Smooth muscle cell (in vitro differentiated cells): ENCODE measurements around the gene PRXL2C. TPM values are rescaled to one million over a fixed set of nuclear protein-coding genes. Genes with fewer than 3 reads are reported as not detected.
"Not testable (repeated sequence)": the region's sequence is repeated elsewhere in the genome, so short reads cannot be mapped to it uniquely, and the experiment has no call there.

Experiments used
- DNase-seq: peaks from one replicate; lab custom pipeline; 2025; ENCODE audit not compliant: unreplicated experiment; lab: John Stamatoyannopoulos, UW
- H2AFZ ChIP-seq: fragments of 200-600 bp; sonication (generic); 2 replicates; pipeline ENCODE4 v1.6.0; 2016; ENCODE audit warnings: antibody characterized with exemption, low read depth, mild to moderate bottlenecking
- H3F3A ChIP-seq: fragments of 200-600 bp; sonication (generic); 2 replicates; pipeline ENCODE4 v1.6.0; 2017; ENCODE audit warnings: antibody characterized with exemption, low read depth
- H3K27ac ChIP-seq: fragments of 200-600 bp; sonication (generic); 2 replicates; pipeline ENCODE4 v1.5.1; 2016; ENCODE audit warnings: low read depth, mild to moderate bottlenecking
- H3K27me3 ChIP-seq: fragments of 200-600 bp; sonication (generic); 2 replicates; pipeline ENCODE4 v1.6.1; 2016; ENCODE audit warnings: low read depth, mild to moderate bottlenecking
- H3K36me3 ChIP-seq: fragments of 200-600 bp; sonication (generic); 2 replicates; pipeline ENCODE4 v1.5.1; 2016; ENCODE audit warnings: low read depth
- H3K4me1 ChIP-seq: fragments of 200-600 bp; sonication (generic); 2 replicates; pipeline ENCODE4 v1.5.1; 2016; ENCODE audit warnings: low read depth
- H3K4me2 ChIP-seq: fragments of 200-600 bp; sonication (generic); 2 replicates; pipeline ENCODE4 v1.6.0; 2016; ENCODE audit warnings: mild to moderate bottlenecking
- H3K4me3 ChIP-seq: fragments of 200-600 bp; sonication (generic); 2 replicates; pipeline ENCODE4 v1.5.1; 2016; ENCODE audit warnings: mild to moderate bottlenecking
- H3K79me2 ChIP-seq: fragments of 200-600 bp; sonication (generic); 2 replicates; pipeline ENCODE4 v1.6.0; 2016; ENCODE audit warnings: low read depth, mild to moderate bottlenecking
- H3K9ac ChIP-seq: fragments of 200-600 bp; sonication (generic); 2 replicates; pipeline ENCODE4 v1.6.0; 2016; ENCODE audit warnings: low read depth
- H3K9me3 ChIP-seq: fragments of 200-600 bp; sonication (generic); replicated peaks from 2 replicates; pipeline ENCODE4 v1.5.1; 2016; ENCODE audit warnings: low read depth
- H4K20me1 ChIP-seq: fragments of 200-600 bp; sonication (generic); 2 replicates; pipeline ENCODE4 v1.6.0; 2016; ENCODE audit warnings: low read depth
- CTCF ChIP-seq: fragments of 200-600 bp; sonication (generic); IDR thresholded peaks from 2 replicates; pipeline ENCODE4 v1.5.1; 2017; ENCODE audit warnings: borderline replicate concordance, mild to moderate bottlenecking, antibody characterized with exemption; ENCODE audit not compliant: insufficient read depth, poor library complexity, severe bottlenecking
- WGBS: methylation state at CpG from one replicate; pipeline ENCODE4 v1.1.7; 2016; ENCODE audit warnings: low lambda C conversion rate; 5-methylcytosine and 5-hydroxymethylcytosine counted together
- polyA plus RNA-seq: library from polyadenylated mRNA; unstranded; fragments of >200 nt; fragmentation: Nextera tagmentation; extraction: Ambion mirVana; gene quantifications from 2 replicates; pipeline ENCODE4 v1.2.1, GENCODE V29; 2016
- total RNA-seq: library from RNA; depleted of rRNA; stranded (reverse); fragments of >200 nt; gene quantifications from 2 replicates; pipeline ENCODE4 v1.2.3, GENCODE V29; 2014

The PRXL2C gene
- total and polyA plus RNA-seq, 2 experiments from 2014 or later = 3.5 to 3.9 TPM

- TF ChIP-seq CTCF = no peak
- Histone ChIP-seq H3K4me1 (no peaks in the 10 kb centered on the region), H3K36me3 (no peaks in the 10 kb centered on the region), H3K9me3 (no peaks in the 10 kb centered on the region), H4K20me1 (no peaks in the 10 kb centered on the region), H3K9ac (no peak overlapping the region), H3K4me2 (no peak overlapping the region), H3F3A (no peaks in the 10 kb centered on the region), H3K79me2 (no peaks in the 10 kb centered on the region), H3K4me3 (no peak overlapping the region), H3K27ac (no peak overlapping the region), H3K27me3 (no peaks in the 10 kb centered on the region), H2AFZ (no peak overlapping the region)
- WGBS = 95% methylated on average over 3 of the region's 3 CpGs
- DNase-seq = no peak
Observed at GRCh38 chr9:96641514-96641913, 13.6 kb downstream of the PRXL2C start.

- Histone ChIP-seq H3K4me2 (no peak overlapping the region), H3K79me2 (no peaks in the 10 kb centered on the region), H3K27ac (no peak overlapping the region), H3K4me3 (no peak overlapping the region), H3F3A (no peaks in the 10 kb centered on the region), H4K20me1 (no peaks in the 10 kb centered on the region), H3K27me3 (no peaks in the 10 kb centered on the region), H3K9ac (no peak overlapping the region), H3K9me3 (no peaks in the 10 kb centered on the region), H3K36me3 (no peaks in the 10 kb centered on the region), H2AFZ (no peak overlapping the region), H3K4me1 (no peaks in the 10 kb centered on the region)
- DNase-seq = no peak
- 90% methylated on average over 19 of the region's 19 CpGs for WGBS
- TF ChIP-seq CTCF = no peak
Observed at GRCh38 chr9:96638606-96639364, 16.3 kb downstream of the PRXL2C start.

- no peak overlapping the region for H2AFZ ChIP-seq
- no peaks in the 10 kb centered on the region for H3K36me3 ChIP-seq
- no peaks in the 10 kb centered on the region for H3K27me3 ChIP-seq
Observed at GRCh38 chr9:96636368-96636767, 18.7 kb downstream of the PRXL2C start.

GRCh38 chr9:96633579-96633978 is 21.5 kb downstream of the PRXL2C start:
- not testable (repeated sequence) for H3K4me2 ChIP-seq, H3K79me2 ChIP-seq, H3K4me3 ChIP-seq, H4K20me1 ChIP-seq, DNase-seq, H2AFZ ChIP-seq, H3K9me3 ChIP-seq, H3K27me3 ChIP-seq, H3K4me1 ChIP-seq, H3F3A ChIP-seq, H3K36me3 ChIP-seq, H3K9ac ChIP-seq, H3K27ac ChIP-seq
- WGBS = 86% methylated on average over 8 of the region's 8 CpGs

More at GRCh38 chr9:96636368-96636767, 18.7 kb downstream of the PRXL2C start:
- H3K4me3 ChIP-seq = no peak overlapping the region
- H3K4me1 ChIP-seq = no peaks in the 10 kb centered on the region
- WGBS = 100% methylated on average over 1 of the region's 1 CpG
- no peaks in the 10 kb centered on the region for H3K79me2 ChIP-seq
- no peaks in the 10 kb centered on the region for H4K20me1 ChIP-seq
- H3F3A ChIP-seq = no peaks in the 10 kb centered on the region
- no peak for DNase-seq
- H3K4me2 ChIP-seq = no peak overlapping the region
- H3K9ac ChIP-seq = no peak overlapping the region
- H3K9me3 ChIP-seq = no peaks in the 10 kb centered on the region
- no peak overlapping the region for H3K27ac ChIP-seq
- TF ChIP-seq CTCF = no peak
